Smooth muscle cell of the brain vasculature (primary cell): Measurements from ENCODE around the gene TBC1D2.
"Not testable (repeated sequence)": the region's sequence is repeated elsewhere in the genome, so short reads cannot be mapped to it uniquely, and the experiment has no call there.

Source experiments
- DNase-seq: peaks from one replicate; pipeline ENCODE4 v3.0.0-alpha.2; 2012; ENCODE audit warnings: low read depth, low spot score

The TBC1D2 gene

DNA sequence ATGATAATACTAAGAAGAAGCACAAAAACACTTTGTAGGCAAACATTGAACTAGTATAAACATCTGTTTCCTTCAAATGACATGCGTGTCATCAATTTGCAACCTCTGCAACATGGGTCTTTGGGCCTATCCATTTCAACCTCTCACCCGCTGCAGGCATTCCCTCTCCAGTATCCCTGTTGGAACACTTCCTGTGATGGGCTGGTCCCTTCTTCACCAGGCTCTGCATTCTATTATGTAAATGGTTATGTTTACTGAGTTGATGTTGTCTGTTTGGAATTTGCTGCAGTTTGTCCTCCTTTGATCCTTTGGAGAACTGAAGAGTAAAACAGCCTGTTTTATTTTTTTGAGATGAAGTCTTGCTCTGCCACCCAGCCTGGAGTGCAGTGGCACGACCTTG lies 16.6 kb upstream of the TBC1D2 start:
- no peak for DNase-seq

DNA sequence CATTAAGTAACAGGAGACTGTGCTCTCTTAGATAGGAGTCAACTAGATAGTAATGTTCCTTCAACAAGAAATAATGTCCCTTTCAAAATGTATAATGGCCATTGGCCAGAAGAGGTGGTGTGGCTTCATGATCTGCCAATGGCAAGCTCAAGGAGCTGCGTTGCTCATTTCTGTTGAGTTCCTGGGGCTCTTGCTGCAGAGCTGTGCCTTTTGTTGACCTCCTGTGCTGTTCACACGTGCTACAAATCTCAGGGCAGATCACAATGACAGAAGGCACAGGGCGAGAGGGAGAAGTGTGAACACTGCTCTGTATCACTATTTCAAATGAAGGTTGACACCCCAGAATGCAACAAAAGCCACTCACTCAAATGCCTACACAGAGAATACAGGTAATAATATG lies 16.0 kb upstream of the TBC1D2 start:
- DNase-seq: no peak

DNA sequence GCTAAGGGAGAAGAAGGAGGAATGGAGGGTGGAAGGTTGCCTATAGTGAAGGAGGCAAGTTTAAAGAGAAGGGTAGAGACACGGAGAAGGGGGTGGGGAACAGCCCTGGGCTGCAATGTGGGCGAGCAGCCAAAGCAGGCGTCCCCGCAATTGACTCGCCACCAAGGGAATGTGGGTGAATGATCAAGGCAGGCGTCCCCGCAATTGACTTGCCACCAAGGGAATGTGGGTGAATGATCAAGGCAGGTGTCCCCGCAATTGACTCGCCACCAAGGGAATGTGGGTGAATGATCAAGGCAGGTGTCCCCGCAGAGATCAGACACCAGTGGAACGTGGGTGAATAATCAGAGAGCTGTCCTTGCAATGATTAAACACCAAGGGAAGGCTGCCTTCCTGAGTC lies 14.8 kb upstream of the TBC1D2 start:
- not testable (repeated sequence) for DNase-seq

DNA sequence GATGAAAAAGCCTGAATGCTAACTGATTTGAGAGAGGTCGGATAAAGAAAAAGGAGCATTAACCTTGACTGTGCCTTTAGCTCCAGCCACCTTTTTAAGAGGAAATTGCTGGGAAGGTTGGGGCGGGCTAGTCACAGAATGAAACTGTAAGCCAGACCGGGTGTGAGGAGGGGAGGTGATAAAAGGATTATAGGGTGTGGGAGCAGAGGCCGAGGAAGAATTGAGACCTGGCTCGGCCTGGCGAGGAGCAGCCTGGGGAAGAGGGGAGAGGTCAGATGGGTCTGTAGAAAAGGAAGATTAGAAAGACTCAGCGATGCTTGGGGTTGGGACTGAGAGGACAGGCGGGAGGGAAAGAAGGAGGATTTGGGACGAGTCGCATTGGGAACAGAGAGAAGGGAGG lies 14.2 kb upstream of the TBC1D2 start:
- not testable (repeated sequence) for DNase-seq

DNA sequence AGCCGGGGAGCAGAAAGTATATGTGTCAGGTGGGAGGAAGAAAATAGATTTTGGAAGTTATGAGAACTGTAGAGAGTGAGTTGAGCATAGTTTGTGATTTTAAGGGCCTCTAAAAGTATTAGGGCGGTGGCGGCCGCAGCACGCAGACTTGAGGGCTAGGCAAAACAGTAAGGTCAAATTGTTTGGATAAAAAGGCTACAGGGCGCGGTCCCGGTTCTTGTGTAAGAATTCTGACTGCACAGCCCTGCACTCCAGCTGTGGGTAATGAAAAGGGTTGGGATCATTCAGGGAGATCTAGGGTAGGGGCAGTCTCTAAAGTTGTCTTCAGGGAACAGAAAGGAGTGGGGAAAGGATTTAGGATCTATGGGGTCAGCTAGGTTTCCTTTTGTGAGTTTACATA lies 12.1 kb upstream of the TBC1D2 start:
- not testable (repeated sequence) for DNase-seq

DNA sequence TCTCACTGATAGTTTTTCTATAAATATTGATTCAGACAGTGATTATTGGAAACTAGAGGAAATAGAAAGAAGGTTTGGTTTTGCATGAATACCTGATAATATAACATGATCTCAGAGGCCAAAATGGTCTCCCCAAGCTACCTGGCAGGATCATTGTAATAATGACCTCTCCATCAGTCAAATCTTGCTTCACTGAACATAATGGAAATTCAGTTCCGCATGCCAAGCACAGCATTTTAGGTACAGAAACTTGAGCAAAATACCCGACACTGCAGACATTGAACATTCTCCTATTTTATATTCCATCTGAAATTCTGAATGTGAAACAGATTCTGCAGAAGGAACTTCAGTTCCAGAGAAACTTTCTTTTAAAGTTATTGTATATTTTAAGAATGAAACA lies 9.1 kb upstream of the TBC1D2 start:
- DNase-seq: no peak

DNA sequence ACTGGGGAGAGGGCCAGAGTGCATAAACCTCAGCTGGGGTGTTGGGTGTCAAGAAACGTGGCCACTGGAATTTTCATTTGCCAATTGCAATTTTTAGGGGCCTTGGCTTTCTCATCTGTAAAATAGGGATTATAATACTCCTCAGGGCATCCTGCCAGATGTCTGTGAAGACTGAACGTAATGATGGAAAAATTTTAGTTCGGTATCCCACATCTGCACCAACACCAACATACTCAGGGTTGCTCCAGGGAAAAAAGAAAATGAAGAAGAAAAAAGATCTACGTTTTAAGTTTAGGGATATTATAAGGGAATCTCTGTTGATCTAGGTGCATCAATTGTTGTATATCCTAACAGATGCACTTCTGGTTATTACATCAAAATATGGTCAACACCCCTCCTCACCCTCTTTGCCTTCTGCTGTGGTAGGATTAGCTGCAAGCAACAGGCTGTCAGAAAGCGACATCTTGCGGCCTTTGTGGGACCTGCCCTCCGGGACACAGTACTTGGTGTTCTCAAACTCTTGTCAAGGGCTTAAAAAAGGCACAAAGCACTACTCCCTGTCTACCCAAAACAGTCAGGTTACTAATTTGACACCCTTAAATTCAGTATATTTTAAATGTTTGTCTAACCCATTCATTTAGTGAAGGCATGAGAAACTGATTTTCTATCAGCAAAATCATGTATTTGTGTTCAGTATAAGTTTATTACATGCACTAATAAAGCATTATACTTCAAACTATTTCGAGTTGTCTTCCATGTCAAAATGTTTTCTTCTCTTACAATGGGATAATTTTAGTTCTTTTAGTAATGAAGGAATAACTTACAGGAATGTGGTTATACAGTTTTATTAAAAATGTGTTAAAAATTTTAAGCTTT lies 8.3 kb upstream of the TBC1D2 start:
- peak; percentile 67 for DNase-seq

DNA sequence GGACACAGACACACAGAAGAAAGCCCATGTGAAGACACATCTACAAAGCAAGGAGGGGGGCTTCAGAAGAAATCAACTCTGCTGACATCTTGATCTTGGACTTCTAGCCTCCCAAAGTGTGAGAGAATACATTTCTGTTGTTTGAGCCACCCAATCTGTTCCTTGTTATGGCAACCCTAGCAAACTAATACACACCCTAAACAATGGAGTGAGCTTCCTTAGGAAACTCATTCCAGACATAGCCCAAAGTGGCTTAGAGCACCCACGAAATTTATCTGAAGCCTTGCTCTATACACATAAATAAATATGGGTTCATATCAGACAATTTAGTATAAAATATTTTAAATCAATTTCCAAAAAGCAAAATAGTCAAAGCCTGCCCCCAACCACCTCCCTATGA lies 7.6 kb upstream of the TBC1D2 start:
- no peak for DNase-seq

DNA sequence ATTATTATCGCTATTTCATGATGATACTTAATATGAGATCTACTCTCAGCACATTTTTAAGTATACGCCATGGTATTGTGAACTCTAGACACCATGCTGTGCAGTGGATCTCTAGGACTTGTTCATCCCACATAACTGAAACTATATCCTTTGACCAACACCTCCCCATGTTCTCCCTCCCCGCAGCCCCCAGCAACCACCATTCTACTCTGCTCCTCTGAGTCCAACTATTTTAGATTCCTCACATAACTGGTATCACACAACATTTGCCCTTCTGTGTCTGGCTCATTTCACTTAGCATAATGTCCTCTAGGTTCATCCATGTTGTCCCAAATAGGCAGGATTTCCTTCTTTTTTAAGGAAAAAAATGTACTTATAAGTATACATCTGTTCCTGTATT lies 6.6 kb upstream of the TBC1D2 start:
- no peak for DNase-seq

DNA sequence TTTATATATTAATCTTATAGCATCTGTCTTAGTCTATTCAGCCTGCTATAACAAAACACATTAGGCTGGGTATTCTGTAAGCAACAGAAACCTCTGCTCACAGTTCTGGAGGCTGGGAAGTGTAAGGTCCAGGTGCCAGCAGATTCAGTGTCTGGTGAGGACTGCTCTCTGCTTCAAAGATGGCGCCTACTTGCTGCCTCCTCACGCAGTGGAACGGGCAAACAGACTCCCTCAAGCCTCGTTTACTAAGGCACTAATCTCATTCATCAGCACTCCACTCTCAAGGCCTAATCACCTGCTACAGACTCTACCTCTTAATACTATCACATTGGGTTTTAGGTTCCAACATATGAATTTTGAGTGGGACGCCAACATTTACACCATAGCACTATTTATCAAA lies 5.2 kb upstream of the TBC1D2 start:
- DNase-seq: no peak

DNA sequence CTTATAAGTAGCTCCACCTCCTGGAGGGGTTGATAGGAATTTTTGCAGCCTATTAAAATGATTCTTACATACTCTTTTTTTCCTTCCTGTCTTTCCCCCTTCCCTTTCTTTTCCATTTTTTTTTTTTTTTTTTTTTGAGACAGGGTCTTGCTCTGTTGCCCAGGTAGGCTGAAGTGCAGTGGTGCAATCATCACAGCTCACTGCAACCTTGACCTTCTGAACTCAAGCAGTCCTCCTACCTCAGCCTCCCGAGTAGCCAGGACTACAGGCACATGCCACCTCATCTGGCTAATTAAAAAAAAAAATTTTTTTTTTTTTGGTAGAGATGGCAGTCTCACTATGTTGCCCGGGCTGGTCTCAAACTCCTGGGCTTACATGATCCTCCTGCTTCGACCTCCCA lies 4.3 kb upstream of the TBC1D2 start:
- DNase-seq: no peak

DNA sequence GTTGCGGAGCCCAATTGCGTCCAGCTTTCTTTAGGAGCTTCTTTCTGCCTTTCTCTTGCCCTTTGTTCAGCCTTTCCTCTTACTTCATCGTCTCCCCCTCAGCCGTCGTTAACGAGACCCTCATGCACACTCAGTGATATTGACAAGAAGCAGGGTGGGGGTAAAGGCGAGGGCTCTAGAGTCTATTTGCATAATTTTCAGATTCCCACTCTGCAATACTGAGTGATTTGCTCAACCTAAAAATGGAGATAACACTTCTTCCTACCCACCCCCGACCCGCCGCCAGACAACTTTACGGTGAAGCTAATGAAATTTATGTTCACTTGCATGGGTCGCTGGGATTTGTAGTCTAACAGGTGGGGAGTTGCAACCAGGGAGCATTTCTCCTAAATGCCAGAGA lies 1.3 kb upstream of the TBC1D2 start:
- DNase-seq: no peak

DNA sequence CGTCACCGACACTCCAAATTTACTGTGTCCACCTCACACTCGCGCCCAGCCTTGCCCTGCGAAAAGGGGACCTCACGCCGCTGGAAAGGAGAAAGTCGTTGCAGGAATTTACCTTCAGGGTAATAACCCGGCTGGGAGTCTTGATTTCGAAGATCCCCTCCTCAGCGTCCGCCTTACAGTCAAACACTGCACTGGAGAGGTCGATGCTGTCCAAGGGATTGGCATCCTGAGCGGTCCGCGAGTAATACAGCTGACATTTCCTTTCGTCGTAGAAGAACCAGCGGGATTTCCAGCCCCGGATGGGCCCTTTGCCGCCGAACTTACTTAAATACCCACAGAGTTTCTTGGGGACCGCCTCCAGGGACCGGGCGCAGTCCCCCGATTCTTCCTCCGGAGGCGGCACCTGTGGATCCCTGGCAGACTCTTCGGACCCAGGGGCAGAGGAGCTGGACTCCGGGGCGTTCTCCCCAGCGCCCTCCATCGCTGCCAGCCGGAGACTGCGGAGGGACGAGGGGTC lies 330 bp downstream of the TBC1D2 start:
- no peak for DNase-seq

DNA sequence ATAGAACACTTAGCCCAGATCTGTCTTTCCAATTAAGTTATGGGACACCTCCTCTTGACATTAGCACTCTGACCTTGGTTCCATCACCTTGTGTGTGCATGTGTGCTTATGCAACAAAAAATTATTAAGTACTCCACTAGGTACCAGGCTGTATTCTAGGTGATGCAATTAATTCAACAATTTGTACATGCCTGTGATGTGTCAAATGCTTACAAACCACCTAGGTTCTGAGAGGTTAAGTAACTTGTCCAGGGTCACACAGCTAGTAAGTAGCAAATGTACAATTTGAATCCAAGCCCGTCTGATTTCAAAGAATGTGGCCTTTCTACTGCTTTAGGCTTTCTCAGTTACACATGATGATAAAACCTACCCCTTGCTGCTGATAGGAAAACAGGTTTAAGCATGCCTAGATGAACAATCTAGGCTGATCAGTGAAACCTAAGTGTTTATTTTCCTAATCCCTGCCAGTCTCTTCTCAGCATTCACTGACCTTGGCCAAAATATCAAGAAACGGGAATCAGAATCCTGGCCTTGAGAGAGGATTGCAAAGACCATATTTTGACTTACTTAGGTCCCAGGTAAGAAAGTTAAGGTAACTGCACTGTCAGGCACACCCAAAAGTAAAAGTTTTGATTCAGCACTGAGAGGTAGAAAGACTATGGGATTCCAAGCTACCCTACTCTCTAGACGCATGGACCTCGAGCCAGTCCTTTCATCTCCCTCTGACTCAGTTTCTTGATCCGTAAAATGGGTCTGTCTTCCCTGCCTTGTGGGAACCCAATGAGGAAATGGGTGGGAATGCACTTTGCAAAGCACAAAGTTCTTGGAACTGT lies 1.0 kb downstream of the TBC1D2 start:
- no peak for DNase-seq

DNA sequence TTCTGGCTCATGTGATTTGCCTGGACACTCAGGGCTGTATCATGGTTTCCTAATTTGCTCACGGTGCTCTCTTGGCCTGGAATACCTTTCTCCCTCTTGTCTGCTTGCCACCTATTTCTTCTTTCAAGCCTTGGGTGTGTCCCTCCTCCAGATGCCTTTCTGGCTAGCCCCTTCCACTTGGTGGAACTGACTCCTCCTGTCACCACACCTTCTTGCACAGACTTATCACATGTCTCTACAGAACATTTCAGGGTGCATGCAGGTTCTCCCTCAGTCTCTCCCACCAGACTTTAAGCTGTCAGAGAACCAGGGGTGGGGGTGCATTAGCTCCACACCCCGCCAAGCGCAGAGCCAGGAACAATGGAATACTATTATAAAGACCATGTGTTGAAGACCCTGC lies 1.9 kb downstream of the TBC1D2 start:
- no peak for DNase-seq

DNA sequence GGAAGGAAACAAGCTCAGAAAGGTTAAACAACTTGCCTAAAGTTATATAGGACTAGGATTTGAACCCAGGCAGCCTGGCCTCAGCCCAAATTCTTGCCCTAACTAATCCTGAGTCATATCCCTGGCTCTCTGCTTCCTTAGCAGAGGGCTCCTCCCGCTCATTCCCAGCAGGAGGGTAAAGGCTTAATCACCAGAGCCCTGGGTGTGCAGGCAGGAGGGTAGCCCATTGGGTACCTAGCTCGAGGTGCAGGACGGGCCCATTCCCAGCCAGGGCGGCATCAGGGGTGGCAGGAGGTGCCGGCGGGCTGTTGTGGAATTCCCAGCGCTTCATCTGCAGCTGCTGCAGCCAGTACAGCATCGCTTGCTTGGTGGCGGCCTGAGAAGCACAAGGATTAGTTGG lies 3.9 kb downstream of the TBC1D2 start:
- no peak for DNase-seq

DNA sequence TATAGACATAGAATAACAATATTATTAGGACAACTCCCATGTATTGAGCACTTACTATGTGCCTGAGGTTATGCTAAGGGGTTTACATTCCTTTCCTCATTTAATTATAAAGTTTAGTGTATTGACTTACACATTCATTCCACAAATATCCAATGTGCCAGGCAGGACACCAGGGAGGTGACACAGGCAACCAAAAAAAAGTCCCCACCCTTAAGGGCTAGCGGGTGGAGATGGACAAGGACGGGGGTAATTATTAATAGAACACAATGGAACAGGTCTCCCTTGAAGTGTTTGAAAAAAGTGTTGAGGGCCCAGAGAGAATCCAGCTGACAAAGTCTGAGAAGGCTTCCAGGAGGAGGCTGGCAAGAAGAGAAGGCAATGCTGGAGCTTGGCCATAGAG lies 5.7 kb downstream of the TBC1D2 start:
- DNase-seq: no peak

DNA sequence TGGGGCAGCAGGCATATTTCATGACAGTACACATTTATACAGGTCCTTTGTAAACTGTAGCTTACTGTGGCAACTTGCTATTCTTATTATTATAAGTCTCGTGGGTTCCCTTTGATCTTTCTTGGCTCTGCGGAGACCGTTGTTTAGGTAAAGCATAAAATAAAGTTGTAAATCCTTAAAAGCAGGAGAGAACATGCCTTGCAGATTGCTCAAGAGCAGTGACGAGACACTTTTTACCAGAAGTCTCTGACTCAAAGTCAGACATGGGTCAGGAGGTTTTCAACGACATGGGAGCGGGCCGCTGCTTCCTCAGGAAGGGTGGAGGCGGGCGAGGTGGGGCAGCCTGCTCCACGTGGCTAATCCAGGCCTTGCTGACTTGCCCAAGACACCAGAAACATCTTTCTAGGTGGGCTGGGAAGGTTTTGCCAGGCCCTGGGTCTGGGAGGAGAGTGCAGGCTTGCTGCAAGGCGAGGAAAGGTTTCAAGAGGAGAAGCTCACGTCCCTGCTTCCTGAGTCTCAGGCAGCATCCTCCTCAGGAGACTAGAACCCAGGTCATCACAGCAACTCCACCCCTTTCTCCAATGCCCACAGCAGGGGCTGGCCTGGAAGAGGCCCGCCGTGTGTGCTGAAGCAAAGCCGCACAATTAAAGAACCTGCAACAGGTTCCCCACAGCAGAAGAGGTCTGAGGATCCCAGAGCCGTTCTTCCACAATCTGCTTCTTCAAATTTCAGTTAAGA lies 6.5 kb downstream of the TBC1D2 start:
- DNase-seq: no peak

DNA sequence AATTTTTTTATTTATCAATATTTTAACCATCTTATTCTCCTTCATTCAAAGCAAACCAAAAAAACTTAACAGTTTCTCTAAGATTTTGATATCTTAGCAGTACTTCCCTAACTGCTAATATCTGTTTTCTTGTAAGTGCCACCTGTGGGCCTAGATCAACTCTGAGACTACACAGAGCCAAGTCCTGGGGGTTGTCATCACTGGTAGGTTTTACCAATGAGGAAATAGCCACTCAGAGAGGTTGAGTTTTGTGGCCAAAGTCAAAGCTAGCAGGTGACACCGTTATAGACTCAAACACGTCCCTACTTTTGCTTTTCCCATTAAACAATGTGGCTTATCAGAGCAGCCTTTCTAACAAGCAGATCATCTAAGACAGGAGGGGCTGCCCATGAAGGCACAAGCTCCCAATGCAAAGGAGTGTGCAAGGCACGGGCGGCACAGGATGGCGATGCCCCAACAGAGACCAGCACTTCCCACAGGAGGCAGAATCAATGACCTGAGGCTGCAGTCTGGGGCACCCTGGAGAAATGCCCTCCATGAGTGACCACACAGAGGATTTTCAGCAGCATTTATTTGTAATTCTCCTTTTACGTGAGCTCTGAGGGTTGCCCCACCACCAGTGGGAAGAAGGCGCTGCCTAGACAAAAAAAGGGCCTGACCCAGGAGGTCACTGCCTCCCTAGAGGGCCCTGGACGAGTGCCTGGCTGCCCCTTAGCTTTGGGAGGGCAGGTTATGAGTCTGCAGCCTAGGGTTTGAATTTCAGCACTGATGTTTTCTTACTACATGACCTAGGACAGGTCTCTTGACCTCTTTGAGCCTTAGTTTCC lies 7.4 kb downstream of the TBC1D2 start:
- no peak for DNase-seq

DNA sequence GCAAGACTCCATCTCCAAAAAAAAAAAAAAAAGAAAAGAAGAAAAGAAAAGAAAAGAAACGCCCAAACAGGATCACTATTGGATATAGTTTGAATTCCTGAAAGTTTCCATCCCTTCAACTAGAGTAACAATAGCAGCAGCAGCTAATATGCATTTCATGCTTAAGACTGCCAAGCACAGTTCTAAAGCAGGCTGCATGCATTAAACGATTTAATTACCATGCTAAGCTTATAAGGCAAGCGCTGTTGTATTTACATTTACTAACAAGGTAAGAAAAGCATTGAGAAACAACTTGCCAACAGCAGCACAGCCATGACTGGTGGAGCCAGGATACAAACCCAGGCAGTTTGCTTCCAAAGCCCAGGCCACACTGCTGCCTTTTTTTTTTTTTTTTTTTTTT lies 13.0 kb downstream of the TBC1D2 start:
- no peak for DNase-seq
